HepG2 (cell line): ENCODE measurements around the gene JMJD6. TPM values are rescaled to one million over a fixed set of nuclear protein-coding genes. Genes with fewer than 3 reads are reported as not detected.
A peak's percentile ranks its signal among the peaks of the same experiment; 100 is the strongest.

Experiments
- CBFB ChIP-seq: sonication (generic); formaldehyde crosslinking; IDR thresholded peaks from 2 replicates; pipeline ENCODE4 v1.4.0; 2020; ENCODE audit warnings: missing genetic modification reagents
- NFYC ChIP-seq: IDR thresholded peaks from 2 replicates; pipeline ENCODE4 v1.6.1; 2016; ENCODE audit warnings: missing genetic modification reagents, missing compliant biosample characterization
- POLR2AphosphoS5 ChIP-seq: IDR thresholded peaks from 2 replicates; pipeline ENCODE4 v1.6.1; 2012; ENCODE audit warnings: low read depth, low read length
- SP1 ChIP-seq, 2 experiments: fragments of 450-650 bp in 1 of 2; sonication (generic) in 1 of 2; formaldehyde crosslinking in 1 of 2; IDR thresholded peaks; 2 replicates each; pipeline versions ENCODE4 v1.4.0 to v1.6.1; 2016 to 2020; ENCODE audit warnings: missing genetic modification reagents in 1 of 2
- ZMYM4 ChIP-seq: sonication (generic); formaldehyde crosslinking; IDR thresholded peaks from 2 replicates; pipeline ENCODE4 v1.8.1; 2023; ENCODE audit warnings: mild to moderate bottlenecking, missing genetic modification reagents
- ZNF574 ChIP-seq: sonication (generic); formaldehyde crosslinking; IDR thresholded peaks from 2 replicates; pipeline ENCODE4 v1.4.0; 2020; ENCODE audit warnings: missing genetic modification reagents
- ZNF691 ChIP-seq: sonication (generic); formaldehyde crosslinking; IDR thresholded peaks from 2 replicates; pipeline ENCODE4 v1.4.0; 2020; ENCODE audit warnings: missing genetic modification reagents, low read depth, mild to moderate bottlenecking, borderline replicate concordance
- polyA plus RNA-seq, 8 experiments: library from polyadenylated mRNA; depleted of rRNA in 3 of 8; stranded (reverse) in 7 of 8; unstranded in 1 of 8; fragments of >200 nt; fragmentation: Illumina TruSeq in 4 of 8; extraction: Trizol in 4 of 8; gene quantifications; 2 replicates each; pipeline versions ENCODE4 v1.2.1 to v1.2.3, GENCODE V29; 2011 to 2016; ENCODE audit warnings: low read depth in 4 of 8, missing spikeins in 1 of 8, mixed read lengths in 1 of 8; ENCODE audit not compliant: insufficient read depth in 1 of 8
- total RNA-seq, 5 experiments: library from RNA; depleted of rRNA; stranded (reverse); fragments of >200 nt; fragmentation: Illumina TruSeq; extraction: Trizol; gene quantifications; 2 replicates each; pipeline ENCODE4 v1.2.3, GENCODE V29; 2016; ENCODE audit warnings: low read depth in 1 of 5
- TF ChIP-seq, protein P1 (sequence below): sonication (generic); formaldehyde crosslinking; IDR thresholded peaks from 2 replicates; pipeline ENCODE4 v1.5.1; 2020; ENCODE audit warnings: mild to moderate bottlenecking, missing genetic modification reagents, borderline replicate concordance
- TF ChIP-seq, protein P2 (sequence below), 2 experiments: IDR thresholded peaks; 2 replicates each; pipeline ENCODE4 v1.6.1; 2011 to 2012; ENCODE audit warnings: low read length in 2 of 2, borderline replicate concordance in 1 of 2, low read depth in 1 of 2, mild to moderate bottlenecking in 1 of 2, moderate library complexity in 1 of 2
- TF ChIP-seq, protein P3 (sequence below): sonication (generic); formaldehyde crosslinking; conservative IDR thresholded peaks from 2 replicates; pipeline ENCODE4 v1.4.0; 2020; ENCODE audit warnings: missing genetic modification reagents

JMJD6 gene
- total and polyA plus RNA-seq, 2 of the 13 experiments (the other 11 are each of a cell fraction or from before 2014, with no cell fraction given): 33.6 to 41.0 TPM

DNA sequence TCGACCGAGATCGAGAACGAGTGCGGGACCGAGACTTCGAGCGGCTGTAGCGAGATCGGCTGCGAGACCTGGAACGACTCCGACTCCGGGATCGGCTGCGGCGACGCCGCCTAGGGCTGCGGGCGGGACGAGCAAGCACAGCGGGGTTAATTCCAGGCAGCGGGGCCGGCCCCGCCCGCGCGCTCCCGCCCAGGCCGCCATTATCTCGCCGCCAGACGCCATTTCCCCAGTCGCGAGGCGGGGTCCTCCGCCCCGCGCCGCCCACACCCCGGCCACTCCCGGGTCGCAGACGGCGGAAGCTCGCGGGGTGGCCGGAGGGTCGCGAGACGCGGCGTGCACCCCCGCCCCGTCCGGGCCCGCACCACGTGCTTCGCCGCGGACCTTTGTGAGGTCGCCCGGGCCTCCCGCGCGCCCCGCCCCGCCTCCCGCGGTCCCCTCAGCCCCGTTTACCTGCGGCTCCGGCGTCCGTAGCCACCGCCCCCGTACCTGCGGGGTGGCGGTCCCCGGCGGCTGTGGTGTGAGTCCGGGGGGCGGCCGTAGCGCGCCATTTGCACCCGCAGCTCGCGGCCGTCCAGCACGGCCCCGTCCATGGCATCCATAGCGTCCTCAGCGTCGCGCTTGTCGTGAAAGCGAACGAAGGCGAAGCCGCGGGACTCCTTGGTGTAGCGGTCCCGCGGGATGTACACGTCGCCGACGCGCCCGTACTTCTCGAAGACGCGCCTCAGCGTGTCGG is 10.1 kb upstream of the JMJD6 start (continued):
- TF ChIP-seq ZNF691 (CRISPR knock-in tag) (no peak), ZMYM4 (CRISPR knock-in tag) (no peak; the same call in 1 of the 2 replicates), SP1 (IDR thresholded peaks at IDR 0.05) (no peak), SP1 (CRISPR knock-in tag; IDR thresholded peaks at IDR 0.05) (no peak), ZNF574 (CRISPR knock-in tag) (peak; percentile 44; the same call in 1 of the 2 replicates), CBFB (CRISPR knock-in tag) (peak; percentile 60), POLR2AphosphoS5 (peak; percentile 36; the same call in 1 of the 2 replicates), NFYC (CRISPR knock-in tag) (0 out of 2 replicates have a peak, but pooled peaks have one; percentile 4)
- TF ChIP-seq, protein P1, sequence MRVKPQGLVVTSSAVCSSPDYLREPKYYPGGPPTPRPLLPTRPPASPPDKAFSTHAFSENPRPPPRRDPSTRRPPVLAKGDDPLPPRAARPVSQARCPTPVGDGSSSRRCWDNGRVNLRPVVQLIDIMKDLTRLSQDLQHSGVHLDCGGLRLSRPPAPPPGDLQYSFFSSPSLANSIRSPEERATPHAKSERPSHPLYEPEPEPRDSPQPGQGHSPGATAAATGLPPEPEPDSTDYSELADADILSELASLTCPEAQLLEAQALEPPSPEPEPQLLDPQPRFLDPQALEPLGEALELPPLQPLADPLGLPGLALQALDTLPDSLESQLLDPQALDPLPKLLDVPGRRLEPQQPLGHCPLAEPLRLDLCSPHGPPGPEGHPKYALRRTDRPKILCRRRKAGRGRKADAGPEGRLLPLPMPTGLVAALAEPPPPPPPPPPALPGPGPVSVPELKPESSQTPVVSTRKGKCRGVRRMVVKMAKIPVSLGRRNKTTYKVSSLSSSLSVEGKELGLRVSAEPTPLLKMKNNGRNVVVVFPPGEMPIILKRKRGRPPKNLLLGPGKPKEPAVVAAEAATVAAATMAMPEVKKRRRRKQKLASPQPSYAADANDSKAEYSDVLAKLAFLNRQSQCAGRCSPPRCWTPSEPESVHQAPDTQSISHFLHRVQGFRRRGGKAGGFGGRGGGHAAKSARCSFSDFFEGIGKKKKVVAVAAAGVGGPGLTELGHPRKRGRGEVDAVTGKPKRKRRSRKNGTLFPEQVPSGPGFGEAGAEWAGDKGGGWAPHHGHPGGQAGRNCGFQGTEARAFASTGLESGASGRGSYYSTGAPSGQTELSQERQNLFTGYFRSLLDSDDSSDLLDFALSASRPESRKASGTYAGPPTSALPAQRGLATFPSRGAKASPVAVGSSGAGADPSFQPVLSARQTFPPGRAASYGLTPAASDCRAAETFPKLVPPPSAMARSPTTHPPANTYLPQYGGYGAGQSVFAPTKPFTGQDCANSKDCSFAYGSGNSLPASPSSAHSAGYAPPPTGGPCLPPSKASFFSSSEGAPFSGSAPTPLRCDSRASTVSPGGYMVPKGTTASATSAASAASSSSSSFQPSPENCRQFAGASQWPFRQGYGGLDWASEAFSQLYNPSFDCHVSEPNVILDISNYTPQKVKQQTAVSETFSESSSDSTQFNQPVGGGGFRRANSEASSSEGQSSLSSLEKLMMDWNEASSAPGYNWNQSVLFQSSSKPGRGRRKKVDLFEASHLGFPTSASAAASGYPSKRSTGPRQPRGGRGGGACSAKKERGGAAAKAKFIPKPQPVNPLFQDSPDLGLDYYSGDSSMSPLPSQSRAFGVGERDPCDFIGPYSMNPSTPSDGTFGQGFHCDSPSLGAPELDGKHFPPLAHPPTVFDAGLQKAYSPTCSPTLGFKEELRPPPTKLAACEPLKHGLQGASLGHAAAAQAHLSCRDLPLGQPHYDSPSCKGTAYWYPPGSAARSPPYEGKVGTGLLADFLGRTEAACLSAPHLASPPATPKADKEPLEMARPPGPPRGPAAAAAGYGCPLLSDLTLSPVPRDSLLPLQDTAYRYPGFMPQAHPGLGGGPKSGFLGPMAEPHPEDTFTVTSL (CRISPR knock-in tag): no peak
- TF ChIP-seq, protein P2, sequence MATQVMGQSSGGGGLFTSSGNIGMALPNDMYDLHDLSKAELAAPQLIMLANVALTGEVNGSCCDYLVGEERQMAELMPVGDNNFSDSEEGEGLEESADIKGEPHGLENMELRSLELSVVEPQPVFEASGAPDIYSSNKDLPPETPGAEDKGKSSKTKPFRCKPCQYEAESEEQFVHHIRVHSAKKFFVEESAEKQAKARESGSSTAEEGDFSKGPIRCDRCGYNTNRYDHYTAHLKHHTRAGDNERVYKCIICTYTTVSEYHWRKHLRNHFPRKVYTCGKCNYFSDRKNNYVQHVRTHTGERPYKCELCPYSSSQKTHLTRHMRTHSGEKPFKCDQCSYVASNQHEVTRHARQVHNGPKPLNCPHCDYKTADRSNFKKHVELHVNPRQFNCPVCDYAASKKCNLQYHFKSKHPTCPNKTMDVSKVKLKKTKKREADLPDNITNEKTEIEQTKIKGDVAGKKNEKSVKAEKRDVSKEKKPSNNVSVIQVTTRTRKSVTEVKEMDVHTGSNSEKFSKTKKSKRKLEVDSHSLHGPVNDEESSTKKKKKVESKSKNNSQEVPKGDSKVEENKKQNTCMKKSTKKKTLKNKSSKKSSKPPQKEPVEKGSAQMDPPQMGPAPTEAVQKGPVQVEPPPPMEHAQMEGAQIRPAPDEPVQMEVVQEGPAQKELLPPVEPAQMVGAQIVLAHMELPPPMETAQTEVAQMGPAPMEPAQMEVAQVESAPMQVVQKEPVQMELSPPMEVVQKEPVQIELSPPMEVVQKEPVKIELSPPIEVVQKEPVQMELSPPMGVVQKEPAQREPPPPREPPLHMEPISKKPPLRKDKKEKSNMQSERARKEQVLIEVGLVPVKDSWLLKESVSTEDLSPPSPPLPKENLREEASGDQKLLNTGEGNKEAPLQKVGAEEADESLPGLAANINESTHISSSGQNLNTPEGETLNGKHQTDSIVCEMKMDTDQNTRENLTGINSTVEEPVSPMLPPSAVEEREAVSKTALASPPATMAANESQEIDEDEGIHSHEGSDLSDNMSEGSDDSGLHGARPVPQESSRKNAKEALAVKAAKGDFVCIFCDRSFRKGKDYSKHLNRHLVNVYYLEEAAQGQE (IDR thresholded peaks at IDR 0.05; ENCODE audit: borderline replicate concordance in 1 of 2, low read depth in 1 of 2, low read length in 2 of 2): peak in 1 of 2 experiments; percentile 8; a peak in 2 of 4 replicates
- TF ChIP-seq, protein P3, sequence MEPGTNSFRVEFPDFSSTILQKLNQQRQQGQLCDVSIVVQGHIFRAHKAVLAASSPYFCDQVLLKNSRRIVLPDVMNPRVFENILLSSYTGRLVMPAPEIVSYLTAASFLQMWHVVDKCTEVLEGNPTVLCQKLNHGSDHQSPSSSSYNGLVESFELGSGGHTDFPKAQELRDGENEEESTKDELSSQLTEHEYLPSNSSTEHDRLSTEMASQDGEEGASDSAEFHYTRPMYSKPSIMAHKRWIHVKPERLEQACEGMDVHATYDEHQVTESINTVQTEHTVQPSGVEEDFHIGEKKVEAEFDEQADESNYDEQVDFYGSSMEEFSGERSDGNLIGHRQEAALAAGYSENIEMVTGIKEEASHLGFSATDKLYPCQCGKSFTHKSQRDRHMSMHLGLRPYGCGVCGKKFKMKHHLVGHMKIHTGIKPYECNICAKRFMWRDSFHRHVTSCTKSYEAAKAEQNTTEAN (CRISPR knock-in tag): no peak; the same call in 1 of the 2 replicates
